ENCODE data around the gene HPS1. TPM values are rescaled to one million over a fixed set of nuclear protein-coding genes. Genes with fewer than 3 reads are reported as not detected.

HPS1 gene
- total RNA-seq, 1 donor from 2014 or later: 104 TPM

DNA sequence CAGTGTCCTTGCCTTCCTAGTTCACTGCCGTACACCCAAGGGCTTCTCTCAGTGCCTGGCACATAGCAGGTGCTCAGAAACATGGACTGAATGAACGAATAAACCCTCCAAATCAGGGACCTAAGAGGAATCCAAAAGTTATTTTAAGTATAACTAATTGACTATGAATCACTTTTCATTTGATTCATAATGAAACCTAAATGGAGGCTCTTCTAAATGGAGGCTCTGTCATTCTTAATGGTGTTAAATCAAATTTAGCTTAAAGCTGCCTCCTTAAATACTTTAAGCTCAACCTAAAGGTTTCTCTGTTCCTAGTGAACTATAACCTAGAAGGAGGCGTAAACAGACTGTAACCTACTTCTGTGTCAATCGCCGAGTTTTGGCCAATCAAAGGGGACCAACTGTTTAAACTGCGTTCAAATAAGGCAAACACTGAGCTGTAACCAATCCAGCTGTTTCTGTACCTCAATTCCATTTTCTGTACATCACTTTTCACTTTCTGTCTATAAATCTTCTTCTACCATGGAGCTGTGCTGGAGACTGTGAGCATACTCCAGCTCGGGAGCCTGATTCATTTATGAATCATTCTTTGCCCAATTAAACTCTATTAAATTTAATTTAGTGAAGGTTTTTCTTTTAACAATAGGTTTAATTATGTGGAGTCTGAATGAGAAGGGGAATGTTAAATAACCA lies 42.8 kb downstream of the HPS1 start:
- Mint-ChIP-seq H3K4me3 (no peak overlapping the region), H3K4me1 (peaks cover 4% of the 10 kb centered on the region), H3K27ac (no peak overlapping the region), H3K36me3 (ENCODE audit: low read depth) (no peaks in the 10 kb centered on the region), H3K9me3 (no peaks in the 10 kb centered on the region), H3K27me3 (no peaks in the 10 kb centered on the region)
- CTCF ChIA-PET: no interaction called here
- POLR2A ChIA-PET: no interaction called here
- TF ChIP-seq, protein P1, sequence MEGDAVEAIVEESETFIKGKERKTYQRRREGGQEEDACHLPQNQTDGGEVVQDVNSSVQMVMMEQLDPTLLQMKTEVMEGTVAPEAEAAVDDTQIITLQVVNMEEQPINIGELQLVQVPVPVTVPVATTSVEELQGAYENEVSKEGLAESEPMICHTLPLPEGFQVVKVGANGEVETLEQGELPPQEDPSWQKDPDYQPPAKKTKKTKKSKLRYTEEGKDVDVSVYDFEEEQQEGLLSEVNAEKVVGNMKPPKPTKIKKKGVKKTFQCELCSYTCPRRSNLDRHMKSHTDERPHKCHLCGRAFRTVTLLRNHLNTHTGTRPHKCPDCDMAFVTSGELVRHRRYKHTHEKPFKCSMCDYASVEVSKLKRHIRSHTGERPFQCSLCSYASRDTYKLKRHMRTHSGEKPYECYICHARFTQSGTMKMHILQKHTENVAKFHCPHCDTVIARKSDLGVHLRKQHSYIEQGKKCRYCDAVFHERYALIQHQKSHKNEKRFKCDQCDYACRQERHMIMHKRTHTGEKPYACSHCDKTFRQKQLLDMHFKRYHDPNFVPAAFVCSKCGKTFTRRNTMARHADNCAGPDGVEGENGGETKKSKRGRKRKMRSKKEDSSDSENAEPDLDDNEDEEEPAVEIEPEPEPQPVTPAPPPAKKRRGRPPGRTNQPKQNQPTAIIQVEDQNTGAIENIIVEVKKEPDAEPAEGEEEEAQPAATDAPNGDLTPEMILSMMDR (IDR thresholded peaks at IDR 0.05): no peak
- DNase-seq: no peak
- ATAC-seq (ENCODE audit: low read depth): no peak
- intact Hi-C loops (cut with micrococcal nuclease): no loop called here

DNA sequence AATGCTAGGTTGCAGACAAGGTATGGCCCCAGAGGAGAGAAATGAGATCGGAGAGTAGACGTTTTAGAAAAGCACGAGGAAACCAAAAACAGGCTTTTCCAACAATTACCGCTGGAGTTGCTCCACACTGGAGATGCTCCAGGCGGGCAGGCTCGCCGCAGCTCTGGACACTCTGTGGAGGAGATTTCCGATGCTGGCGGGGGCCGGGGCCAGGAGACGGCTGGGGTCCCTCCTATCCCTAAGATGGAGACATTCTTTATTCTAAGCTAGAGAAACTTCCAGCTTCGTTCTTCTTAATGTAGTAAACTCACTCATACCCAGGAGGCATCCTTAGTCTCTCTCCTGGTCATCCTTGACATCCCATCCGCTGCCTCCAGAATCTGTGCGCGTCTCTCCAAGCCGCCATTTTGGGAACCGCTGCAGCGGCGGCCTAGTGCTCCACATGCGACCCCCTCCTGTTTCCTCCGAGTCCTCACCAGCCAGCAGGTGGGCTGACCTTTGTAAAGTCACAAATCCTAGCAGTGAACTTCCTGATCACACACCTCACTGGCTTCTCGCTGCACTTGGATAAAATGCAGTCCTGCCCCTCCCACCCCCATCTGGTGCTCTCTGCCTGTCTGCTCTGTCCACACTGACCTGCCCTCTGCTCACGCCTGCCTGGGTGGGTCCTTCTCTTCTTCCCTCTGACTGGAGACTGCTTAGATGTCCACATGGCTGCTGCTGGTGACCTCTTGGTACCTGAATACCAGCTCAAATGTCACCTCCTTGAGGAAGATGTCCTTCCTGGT lies 43.6 kb downstream of the HPS1 start:
- no peaks in the 10 kb centered on the region for H3K27me3 Mint-ChIP-seq
- TF ChIP-seq, protein P1 (IDR thresholded peaks at IDR 0.05): no peak
- H3K4me1 Mint-ChIP-seq: peaks cover 4% of the 10 kb centered on the region
- no peaks in the 10 kb centered on the region for H3K9me3 Mint-ChIP-seq
- intact Hi-C loops (cut with micrococcal nuclease): no loop called here
- no peak for DNase-seq
- CTCF ChIA-PET: no interaction called here
- no peak for ATAC-seq (ENCODE audit: low read depth)
- H3K36me3 Mint-ChIP-seq (ENCODE audit: low read depth): no peaks in the 10 kb centered on the region
- H3K27ac Mint-ChIP-seq: no peak overlapping the region
- POLR2A ChIA-PET: no interaction called here
- no peak overlapping the region for H3K4me3 Mint-ChIP-seq

DNA sequence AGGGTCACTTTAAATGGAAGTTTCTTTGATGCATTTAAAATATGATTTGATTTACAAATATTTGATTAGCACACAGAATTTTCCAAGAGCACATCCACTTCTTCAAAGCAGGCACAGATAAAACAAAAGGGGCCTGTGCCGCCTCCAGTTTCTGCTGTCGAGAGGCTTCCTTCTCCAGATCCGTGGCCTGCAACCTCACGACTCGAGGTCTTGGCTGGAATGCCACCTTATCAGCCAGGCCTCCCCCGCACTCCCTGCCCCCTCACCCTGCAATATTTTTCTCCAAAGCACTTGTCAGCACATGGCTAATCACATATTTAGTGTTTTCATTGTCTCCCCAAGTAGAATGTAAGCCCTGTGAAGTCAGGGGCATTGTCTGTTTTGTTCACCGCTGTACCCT lies 44.3 kb downstream of the HPS1 start:
- Mint-ChIP-seq H3K27me3 (no peaks in the 10 kb centered on the region), H3K27ac (no peak overlapping the region), H3K9me3 (no peaks in the 10 kb centered on the region), H3K4me3 (no peak overlapping the region), H3K4me1 (peaks cover 4% of the 10 kb centered on the region), H3K36me3 (ENCODE audit: low read depth) (no peaks in the 10 kb centered on the region)
- intact Hi-C loops (cut with micrococcal nuclease): no loop called here
- ChIA-PET CTCF (no interaction called here), POLR2A (no interaction called here)
- DNase-seq: no peak
- TF ChIP-seq, protein P1 (IDR thresholded peaks at IDR 0.05): no peak
- ATAC-seq (ENCODE audit: low read depth): no peak

DNA sequence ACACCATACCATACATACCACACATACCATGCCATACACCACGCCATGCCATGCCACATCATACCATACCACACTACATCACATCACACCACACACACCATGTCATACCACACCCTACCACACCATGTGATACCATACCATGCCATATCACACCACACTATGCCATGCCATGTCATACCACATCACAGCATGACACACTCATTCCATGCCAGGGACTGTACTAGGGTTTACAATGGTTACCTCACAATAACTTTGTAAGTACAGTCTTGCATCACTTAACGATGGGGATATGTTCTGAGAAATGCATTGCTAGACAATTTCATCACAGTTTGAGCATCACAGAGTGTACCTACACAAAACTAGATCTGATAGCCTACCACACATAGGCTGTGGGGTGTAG lies 46.3 kb downstream of the HPS1 start:
- ChIA-PET POLR2A (no interaction called here), CTCF (no interaction called here)
- no peak overlapping the region for H3K27ac Mint-ChIP-seq
- TF ChIP-seq, protein P1 (IDR thresholded peaks at IDR 0.05): no peak
- no peak overlapping the region for H3K4me3 Mint-ChIP-seq
- intact Hi-C loops (cut with micrococcal nuclease): no loop called here
- peaks cover 4% of the 10 kb centered on the region for H3K4me1 Mint-ChIP-seq
- no peaks in the 10 kb centered on the region for H3K36me3 Mint-ChIP-seq (ENCODE audit: low read depth)
- H3K27me3 Mint-ChIP-seq: no peaks in the 10 kb centered on the region
- no peak for ATAC-seq (ENCODE audit: low read depth)
- no peaks in the 10 kb centered on the region for H3K9me3 Mint-ChIP-seq
- no peak for DNase-seq

DNA sequence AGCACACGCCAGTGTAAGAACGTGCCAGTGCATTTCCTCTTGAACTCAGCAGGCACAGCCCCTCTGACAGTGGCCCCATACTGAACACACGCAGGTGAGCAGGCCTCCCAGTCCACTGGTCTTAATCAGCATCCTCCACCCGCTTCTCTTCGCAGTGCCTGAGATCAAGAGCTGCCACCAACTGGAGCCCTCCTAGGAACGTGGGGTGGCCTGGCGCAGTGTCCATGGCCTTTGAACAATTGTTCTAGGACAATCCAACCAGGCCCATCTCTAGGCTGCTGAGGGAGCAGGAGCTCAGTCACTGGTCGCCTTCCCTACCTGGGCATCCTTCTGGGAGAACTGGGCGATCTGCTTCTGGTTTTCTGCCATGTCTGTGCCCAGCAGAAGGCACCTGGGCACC lies 47.0 kb downstream of the HPS1 start:
- Mint-ChIP-seq H3K27me3 (no peaks in the 10 kb centered on the region), H3K4me3 (no peak overlapping the region), H3K4me1 (peaks cover 4% of the 10 kb centered on the region), H3K9me3 (no peaks in the 10 kb centered on the region), H3K36me3 (ENCODE audit: low read depth) (no peaks in the 10 kb centered on the region), H3K27ac (no peak overlapping the region)
- intact Hi-C loops (cut with micrococcal nuclease): no loop called here
- TF ChIP-seq, protein P1 (IDR thresholded peaks at IDR 0.05): no peak
- ATAC-seq (ENCODE audit: low read depth) (no peak), DNase-seq (no peak)
- POLR2A ChIA-PET: no interaction called here
- CTCF ChIA-PET: no interaction called here
